ENCODE data around the gene PHRF1. TPM values are rescaled to one million over a fixed set of nuclear protein-coding genes. Genes with fewer than 3 reads are reported as not detected.
A peak's percentile ranks its signal among the peaks of the same experiment; 100 is the strongest.

Gene PHRF1
- total RNA-seq, 1 experiment from 2014 or later: 45.5 TPM

DNA sequence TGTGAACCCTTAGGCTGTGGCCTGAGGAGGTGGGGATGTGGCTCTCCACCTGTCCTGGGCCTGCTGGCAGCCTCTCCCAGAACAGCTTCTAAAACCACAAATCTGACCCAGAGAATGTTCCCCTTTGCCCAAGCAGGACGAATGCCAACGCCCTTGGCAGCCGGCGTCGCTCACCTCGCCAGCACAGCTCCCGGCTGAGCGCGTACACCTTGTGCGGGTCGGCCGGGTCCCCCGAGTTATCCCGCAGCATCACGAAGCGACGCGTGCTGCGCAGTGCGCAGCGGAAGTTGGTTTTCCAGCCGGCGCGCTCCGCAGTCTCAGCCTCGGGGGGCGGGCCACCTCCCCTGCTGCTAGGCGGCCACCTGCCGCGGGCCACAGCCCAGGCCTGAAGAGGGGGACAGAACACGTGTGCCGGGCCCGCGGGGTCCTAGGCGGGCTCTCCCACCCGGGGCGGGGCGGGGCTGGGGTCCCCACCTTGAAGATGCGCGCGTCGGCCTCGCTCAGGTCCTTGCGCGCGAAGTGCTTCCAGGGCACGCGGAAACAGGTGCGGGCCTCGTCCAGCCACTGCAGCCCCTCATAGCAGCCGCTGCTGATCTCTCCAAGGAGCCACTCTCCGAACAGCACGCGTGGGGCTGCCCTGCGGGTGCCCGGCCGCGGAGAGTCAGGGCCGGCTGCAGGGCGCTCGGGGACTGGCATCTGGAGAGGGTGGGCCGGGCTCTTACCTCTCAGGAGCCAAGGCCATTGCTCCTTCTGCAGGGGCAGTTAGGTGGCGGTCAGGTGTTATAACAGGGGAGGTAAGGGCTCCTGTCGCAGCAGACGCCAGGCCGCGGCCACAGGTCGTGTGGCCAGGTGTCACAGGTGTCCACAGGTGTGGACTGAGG is 38.6 kb downstream of the PHRF1 start:
- H3K9me3 ChIP-seq (ENCODE audit: control insufficient read depth in 1 of 2, insufficient read depth in 1 of 2, low read depth in 1 of 2, low read length in 2 of 2): no peaks in the 10 kb centered on the region
- H3K36me3 ChIP-seq (ENCODE audit: control insufficient read depth in 1 of 2, insufficient read depth in 2 of 2, low read length in 2 of 2): peaks cover 18 to 26% of the 10 kb centered on the region in 2 experiments; a peak in 3 of 4 replicates
- no peak overlapping the region for H2AFZ ChIP-seq (ENCODE audit: low read depth, low read length, poor library complexity, severe bottlenecking)
- ATAC-seq (no peak), DNase-seq (ENCODE audit: low read depth, low spot score) (no peak)
- no peaks in the 10 kb centered on the region for H3K27me3 ChIP-seq (ENCODE audit: insufficient read depth, low read length)
- peaks cover 8 to 42% of the 10 kb centered on the region in 2 experiments for H3K4me1 ChIP-seq (ENCODE audit: control insufficient read depth in 1 of 2, insufficient read depth in 2 of 2, low read length in 2 of 2)
- no peaks in the 10 kb centered on the region for H3K9me2 ChIP-seq (ENCODE audit: insufficient read depth)
- peaks cover 27% of the 10 kb centered on the region; the same call in 1 of the 2 replicates for H3K79me2 ChIP-seq (ENCODE audit: insufficient read depth, low read length)
- BruUV-seq (replicated peaks): no TSS peak
- H3K9ac ChIP-seq (ENCODE audit: low read length): peak overlapping the region; percentile 74
- ChIA-PET CTCF (no interaction called here), POLR2A (interaction anchor here (1.7 kb wide), 1 partner anchor 39 kb away, joined by 4 read pairs; the partner anchor contains the start of gene PHRF1), RAD21 (ENCODE audit: low non-redundant PET in 1 of 2, low total read pairs in 2 of 2, uncharacterized antibody in 2 of 2, unreplicated experiment in 2 of 2) (no interaction called here)
- intact Hi-C loops (cut with micrococcal nuclease): no loop called here
- peaks cover 13% of the 10 kb centered on the region; the same call in 1 of the 2 replicates for H4K20me1 ChIP-seq (ENCODE audit: insufficient read depth)
- peak overlapping the region; percentile 95 for H3K4me2 ChIP-seq (ENCODE audit: low read length)
- peak overlapping the region; percentile 62 to 68 for H3K4me3 ChIP-seq (replicated peaks in 1 of 2; ENCODE audit: low read depth in 1 of 2, low read length in 2 of 2)
- H3K27ac ChIP-seq (ENCODE audit: low read depth, low read length): peak overlapping the region; percentile 69
- no peak for TF ChIP-seq SRF (IDR thresholded peaks at IDR 0.05; ENCODE audit: low read depth)
- no peak for TF ChIP-seq EZH2phosphoT487 (IDR thresholded peaks at IDR 0.05; ENCODE audit: borderline replicate concordance)
- no peak for TF ChIP-seq SP1 (IDR thresholded peaks at IDR 0.05; ENCODE audit: low read depth)
- TF ChIP-seq, protein P1, sequence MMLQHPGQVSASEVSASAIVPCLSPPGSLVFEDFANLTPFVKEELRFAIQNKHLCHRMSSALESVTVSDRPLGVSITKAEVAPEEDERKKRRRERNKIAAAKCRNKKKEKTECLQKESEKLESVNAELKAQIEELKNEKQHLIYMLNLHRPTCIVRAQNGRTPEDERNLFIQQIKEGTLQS (IDR thresholded peaks at IDR 0.05): no peak
- TF ChIP-seq SIN3A (IDR thresholded peaks at IDR 0.05; ENCODE audit: low read depth): no peak
- no peak for TF ChIP-seq FOSL1 (IDR thresholded peaks at IDR 0.05; ENCODE audit: low read depth)
- TF ChIP-seq POLR2A (IDR thresholded peaks at IDR 0.05; ENCODE audit: borderline replicate concordance, extremely low read depth, insufficient read depth, insufficient read length): no peak
- TF ChIP-seq EGR1 (IDR thresholded peaks at IDR 0.05; ENCODE audit: low read depth): no peak
- no peak for TF ChIP-seq RAD21 (IDR thresholded peaks at IDR 0.05; ENCODE audit: low read depth)
- TF ChIP-seq ZFX (IDR thresholded peaks at IDR 0.05): no peak; the same call in 1 of the 2 replicates
- no peak for TF ChIP-seq EZH2 (IDR thresholded peaks at IDR 0.05)
- TF ChIP-seq ZNF274 (IDR thresholded peaks at IDR 0.05; ENCODE audit: low read depth, low read length): no peak
- TF ChIP-seq, protein P2, sequence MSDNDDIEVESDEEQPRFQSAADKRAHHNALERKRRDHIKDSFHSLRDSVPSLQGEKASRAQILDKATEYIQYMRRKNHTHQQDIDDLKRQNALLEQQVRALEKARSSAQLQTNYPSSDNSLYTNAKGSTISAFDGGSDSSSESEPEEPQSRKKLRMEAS (IDR thresholded peaks at IDR 0.05): no peak
- TF ChIP-seq POLR2AphosphoS5 (IDR thresholded peaks at IDR 0.05; ENCODE audit: low read depth, low read length): no peak
- no peak for TF ChIP-seq JUND (IDR thresholded peaks at IDR 0.05)
- TF ChIP-seq YY1 (IDR thresholded peaks at IDR 0.05; ENCODE audit: extremely low read depth, insufficient replicate concordance, low read depth, low read length): no peak
- TF ChIP-seq, protein P3, sequence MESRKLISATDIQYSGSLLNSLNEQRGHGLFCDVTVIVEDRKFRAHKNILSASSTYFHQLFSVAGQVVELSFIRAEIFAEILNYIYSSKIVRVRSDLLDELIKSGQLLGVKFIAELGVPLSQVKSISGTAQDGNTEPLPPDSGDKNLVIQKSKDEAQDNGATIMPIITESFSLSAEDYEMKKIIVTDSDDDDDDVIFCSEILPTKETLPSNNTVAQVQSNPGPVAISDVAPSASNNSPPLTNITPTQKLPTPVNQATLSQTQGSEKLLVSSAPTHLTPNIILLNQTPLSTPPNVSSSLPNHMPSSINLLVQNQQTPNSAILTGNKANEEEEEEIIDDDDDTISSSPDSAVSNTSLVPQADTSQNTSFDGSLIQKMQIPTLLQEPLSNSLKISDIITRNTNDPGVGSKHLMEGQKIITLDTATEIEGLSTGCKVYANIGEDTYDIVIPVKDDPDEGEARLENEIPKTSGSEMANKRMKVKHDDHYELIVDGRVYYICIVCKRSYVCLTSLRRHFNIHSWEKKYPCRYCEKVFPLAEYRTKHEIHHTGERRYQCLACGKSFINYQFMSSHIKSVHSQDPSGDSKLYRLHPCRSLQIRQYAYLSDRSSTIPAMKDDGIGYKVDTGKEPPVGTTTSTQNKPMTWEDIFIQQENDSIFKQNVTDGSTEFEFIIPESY (IDR thresholded peaks at IDR 0.05; ENCODE audit: extremely low read depth, insufficient replicate concordance, low read length): no peak
- no peak for TF ChIP-seq CEBPB (IDR thresholded peaks at IDR 0.05; ENCODE audit: low read depth)

Measured in HCT116 (cell line).